Spleen (tissue), 7 donors: ENCODE results near the gene VDAC1.
"Not testable (repeated sequence)": the region's sequence is repeated elsewhere in the genome, so short reads cannot be mapped to it uniquely, and the experiment has no call there.

Experiments
- CTCF ChIP-seq, 11 experiments: fragments of 200-600 bp in 7 of 11; fragments of 450-650 bp in 4 of 11; sonication (generic) in 4 of 11; IDR thresholded peaks in 8 of 11; conservative IDR thresholded peaks in 3 of 11; 1 replicate in 7 of 11; 2 replicates in 4 of 11; pipeline versions ENCODE4 v1.4.0 to v1.8.0; 2016 to 2021; ENCODE audit warnings: antibody characterized with exemption in 11 of 11, inconsistent platforms in 4 of 11, mild to moderate bottlenecking in 1 of 11
- POLR2A ChIP-seq, 3 donors: fragments of 450-650 bp; IDR thresholded peaks; one replicate each; pipeline ENCODE4 v1.5.1; 2017; ENCODE audit warnings: antibody characterized with exemption in 3 of 3, mild to moderate bottlenecking in 1 of 3
- donor health status: DM: no; HTN: no; CAD: no; lungs with moderate emphysema.
- donor health status: DM: no; HTN: no; CAD: no.
- donor health status: DM: no; HTN: no; CAD: no.

- not testable (repeated sequence) for TF ChIP-seq POLR2A (IDR thresholded peaks at IDR 0.05); CTCF (IDR thresholded peaks at IDR 0.05 in 8 of 11, conservative IDR thresholded peaks at IDR 0.05 in 3 of 11)
Measured at GRCh38 chr5:133935991-133936650, 68.7 kb downstream of the VDAC1 start.
